Stimulated activated effector memory CD8-positive, alpha-beta T cell treated with anti-CD3 and anti-CD28 coated beads, Interleukin-12 subunit alpha, Interleukin-12 subunit beta, amount 100 ng/mL, for 72 hours (primary cell): ENCODE results near the gene PTPRN2.
A peak's percentile ranks its signal among the peaks of the same experiment; 100 is the strongest.

Source experiments
- ATAC-seq: fragments of 150-1000 bp; cut with Tn5 transposase; 2 replicates; pipeline ENCODE4 v1.10.0; 2021
- DNase-seq, 2 donors: peaks; one replicate each; pipeline ENCODE4 v3.0.0; 2021 to 2022; ENCODE audit warnings: low spot score in 2 of 2
- H3K27ac Mint-ChIP-seq: one replicate; pipeline ENCODE4 v1.8.0; 2022; ENCODE audit warnings: mild to moderate bottlenecking, mixed read lengths
- H3K36me3 Mint-ChIP-seq: one replicate; pipeline ENCODE4 v1.8.0; 2022; ENCODE audit warnings: mild to moderate bottlenecking, mixed read lengths
- H3K4me1 Mint-ChIP-seq: one replicate; pipeline ENCODE4 v1.8.0; 2022; ENCODE audit warnings: mixed read lengths
- H3K4me3 Mint-ChIP-seq: one replicate; pipeline ENCODE4 v1.8.0; 2022; ENCODE audit warnings: mild to moderate bottlenecking, mixed read lengths
- H3K9me3 Mint-ChIP-seq: one replicate; pipeline ENCODE4 v1.8.0; 2022; ENCODE audit warnings: mixed read lengths

PTPRN2 gene

GRCh38 chr7:157693521-157694375 is 893.9 kb downstream of the PTPRN2 start:
- ATAC-seq, result no peak
- Mint-ChIP-seq H3K9me3 (no peaks in the 10 kb centered on the region), H3K27ac (no peak overlapping the region), H3K4me1 (no peaks in the 10 kb centered on the region), H3K36me3 (no peaks in the 10 kb centered on the region), H3K4me3 (no peak overlapping the region)
- DNase-seq, result no peak

GRCh38 chr7:157693071-157693520 is 894.5 kb downstream of the PTPRN2 start:
- Mint-ChIP-seq H3K9me3 (no peaks in the 10 kb centered on the region), H3K4me1 (no peaks in the 10 kb centered on the region), H3K4me3 (no peak overlapping the region), H3K27ac (no peak overlapping the region), H3K36me3 (no peaks in the 10 kb centered on the region)
- no peak for ATAC-seq
- no peak for DNase-seq

- Mint-ChIP-seq H3K27ac (no peak overlapping the region), H3K4me1 (no peaks in the 10 kb centered on the region), H3K36me3 (no peaks in the 10 kb centered on the region), H3K4me3 (no peak overlapping the region), H3K9me3 (no peaks in the 10 kb centered on the region)
- ATAC-seq, result no peak
- no peak for DNase-seq
Observed at GRCh38 chr7:157692460-157693011, 895.1 kb downstream of the PTPRN2 start.

GRCh38 chr7:157691586-157692459 is 895.8 kb downstream of the PTPRN2 start:
- H3K27ac Mint-ChIP-seq, result no peak overlapping the region
- no peaks in the 10 kb centered on the region for H3K9me3 Mint-ChIP-seq
- no peak overlapping the region for H3K4me3 Mint-ChIP-seq
- ATAC-seq, result no peak
- DNase-seq, result no peak
- no peaks in the 10 kb centered on the region for H3K4me1 Mint-ChIP-seq
- no peaks in the 10 kb centered on the region for H3K36me3 Mint-ChIP-seq

DNA sequence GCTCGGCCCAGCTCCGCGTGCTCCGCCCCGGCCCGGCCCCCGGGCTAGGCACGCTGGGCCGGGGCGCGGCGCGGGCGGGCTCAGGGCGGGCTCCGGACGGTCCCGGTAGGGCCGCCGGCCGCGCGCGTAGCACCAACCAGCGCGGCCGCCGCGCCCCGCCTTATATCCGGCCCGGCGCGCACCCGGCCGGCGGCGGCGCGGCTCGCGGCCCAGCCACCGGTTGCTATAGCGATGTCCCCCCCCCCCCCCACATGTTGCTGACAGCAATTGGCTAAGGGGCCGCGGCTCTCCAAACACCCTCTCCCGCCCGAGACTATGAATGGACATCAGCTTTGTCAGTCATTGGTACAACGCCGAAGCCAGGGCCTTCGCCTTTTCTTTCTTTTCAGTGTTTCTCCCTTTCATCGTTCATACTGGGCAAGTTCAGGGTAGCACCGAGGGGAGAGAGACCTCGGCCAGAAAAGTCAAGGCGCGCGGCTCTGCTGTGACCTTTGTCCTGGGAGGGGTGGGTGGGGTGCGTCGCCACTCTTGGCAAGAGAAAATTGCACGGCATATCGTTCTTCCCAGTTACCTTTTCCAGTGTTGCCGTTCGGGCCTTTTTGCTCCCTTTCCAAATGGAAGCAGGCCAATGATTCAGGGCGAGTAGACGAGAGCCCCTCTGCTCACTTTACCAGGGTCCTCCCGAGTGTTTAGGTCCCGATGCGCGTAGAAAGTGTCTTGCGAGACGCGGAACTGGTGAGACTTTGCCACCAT is 896.6 kb downstream of the PTPRN2 start:
- no peak overlapping the region for H3K27ac Mint-ChIP-seq
- ATAC-seq, result peak; percentile 39
- H3K36me3 Mint-ChIP-seq, result no peaks in the 10 kb centered on the region
- no peak for DNase-seq
- no peaks in the 10 kb centered on the region for H3K4me1 Mint-ChIP-seq
- no peaks in the 10 kb centered on the region for H3K9me3 Mint-ChIP-seq
- H3K4me3 Mint-ChIP-seq, result no peak overlapping the region

GRCh38 chr7:157690058-157690832 is 897.4 kb downstream of the PTPRN2 start:
- no peaks in the 10 kb centered on the region for H3K4me1 Mint-ChIP-seq
- H3K27ac Mint-ChIP-seq, result no peak overlapping the region
- no peak for ATAC-seq

DNA sequence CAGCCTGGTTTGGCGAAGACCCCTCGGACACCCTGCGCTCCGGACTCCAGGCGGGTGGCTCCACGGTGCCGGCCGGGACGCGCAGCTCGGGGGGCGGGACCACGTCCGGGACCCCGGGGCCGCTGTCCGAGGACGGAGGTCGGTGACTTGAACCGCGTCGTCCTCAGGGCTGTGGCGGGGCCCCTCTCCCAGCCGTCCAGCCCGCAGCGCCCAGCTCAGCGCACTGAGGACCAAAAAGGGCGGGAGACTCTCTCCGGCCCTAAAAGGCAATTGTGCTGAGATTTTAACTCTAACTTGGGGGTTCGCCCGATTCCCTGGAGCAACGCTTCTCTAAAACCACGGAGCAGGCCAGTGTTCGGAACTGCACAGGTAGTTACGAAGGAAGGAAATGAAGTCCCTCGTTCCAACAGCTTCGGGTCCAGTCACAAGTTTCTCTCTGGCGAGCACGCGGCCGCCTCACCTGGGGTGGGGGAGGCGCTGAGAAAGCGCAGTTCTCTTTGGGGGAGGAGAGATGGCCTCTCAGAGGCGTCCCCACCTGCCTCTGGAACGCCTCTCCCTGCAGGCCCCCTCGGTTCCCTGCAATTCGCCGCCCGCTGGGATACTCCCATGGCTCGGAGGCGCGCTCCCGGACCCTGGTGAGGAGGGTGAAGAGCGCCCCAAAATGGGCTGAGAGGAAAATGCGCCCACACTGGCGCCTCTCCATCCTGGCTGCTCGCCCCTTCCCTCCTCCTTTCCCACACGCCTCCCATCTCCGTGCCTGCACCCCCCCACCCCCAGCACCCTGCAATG is 898.2 kb downstream of the PTPRN2 start:
- Mint-ChIP-seq H3K36me3 (no peaks in the 10 kb centered on the region), H3K9me3 (no peaks in the 10 kb centered on the region), H3K27ac (no peak overlapping the region), H3K4me1 (no peaks in the 10 kb centered on the region), H3K4me3 (peak overlapping the region; percentile 25)
- ATAC-seq (no peak), DNase-seq (no peak)

More at GRCh38 chr7:157690058-157690832, 897.4 kb downstream of the PTPRN2 start:
- Mint-ChIP-seq H3K9me3 (no peaks in the 10 kb centered on the region), H3K36me3 (no peaks in the 10 kb centered on the region), H3K4me3 (peak overlapping the region; percentile 25)
- no peak for DNase-seq

- Mint-ChIP-seq H3K27ac (no peak overlapping the region), H3K9me3 (no peaks in the 10 kb centered on the region), H3K4me3 (no peak overlapping the region), H3K36me3 (no peaks in the 10 kb centered on the region), H3K4me1 (peaks cover 5% of the 10 kb centered on the region)
- DNase-seq, result no peak
- no peak for ATAC-seq
Observed at GRCh38 chr7:157688533-157689268, 898.9 kb downstream of the PTPRN2 start.

DNA sequence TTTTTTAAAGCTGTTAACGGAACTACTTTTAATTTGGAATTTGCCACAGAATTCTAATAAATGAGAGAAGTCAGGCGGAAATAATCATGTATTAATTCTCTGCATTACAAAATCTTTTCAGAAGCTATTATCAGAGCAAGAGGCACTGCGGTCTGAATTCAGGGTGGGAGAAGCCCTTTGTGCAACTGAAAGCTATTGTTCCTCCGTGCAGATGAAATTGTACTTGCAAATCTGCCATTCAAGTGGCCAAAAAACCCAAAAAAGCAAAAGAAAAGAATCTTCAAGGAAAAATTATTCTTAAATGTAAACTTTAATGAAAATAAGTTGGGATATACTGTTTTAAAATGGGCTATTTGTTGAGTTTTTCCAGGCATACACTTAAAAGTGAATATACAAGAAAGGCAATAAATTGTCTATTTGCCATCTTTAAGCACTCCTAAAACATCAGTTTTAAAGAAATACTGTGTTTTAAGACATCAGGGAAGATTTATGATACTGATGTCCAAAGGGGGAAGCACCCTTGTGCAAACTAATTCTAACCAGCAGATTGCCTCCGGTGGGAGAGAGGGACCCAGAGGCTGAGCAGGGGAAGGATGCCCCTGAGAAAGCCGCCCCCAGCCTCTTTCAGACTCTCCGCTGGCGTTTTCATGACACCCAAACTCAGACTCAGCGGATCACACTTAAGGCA is 899.6 kb downstream of the PTPRN2 start:
- H3K27ac Mint-ChIP-seq, result no peak overlapping the region
- no peaks in the 10 kb centered on the region for H3K36me3 Mint-ChIP-seq
- ATAC-seq, result no peak
- no peak for DNase-seq
- no peaks in the 10 kb centered on the region for H3K9me3 Mint-ChIP-seq
- no peak overlapping the region for H3K4me3 Mint-ChIP-seq
- H3K4me1 Mint-ChIP-seq, result peaks cover 6% of the 10 kb centered on the region

DNA sequence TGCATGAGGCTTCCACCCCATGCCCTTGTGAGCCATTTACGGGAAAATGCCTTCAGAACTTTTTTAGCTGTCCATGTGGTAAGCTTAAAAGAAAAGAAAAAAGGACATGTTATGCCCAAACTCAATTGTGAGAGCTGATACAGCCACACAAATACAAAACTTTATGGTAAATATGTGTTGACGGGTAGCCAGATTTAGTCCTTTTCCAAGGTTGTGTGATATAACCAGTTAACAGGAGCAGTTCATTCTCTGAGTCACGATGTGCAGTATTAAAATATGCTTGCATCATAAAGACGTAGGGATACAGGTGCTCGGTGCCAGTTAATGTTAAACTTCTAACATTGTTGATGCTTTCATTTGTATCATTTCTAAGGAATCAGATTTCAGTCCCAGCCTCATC is 900.5 kb downstream of the PTPRN2 start:
- no peak overlapping the region for H3K27ac Mint-ChIP-seq
- no peak overlapping the region for H3K4me3 Mint-ChIP-seq

DNA sequence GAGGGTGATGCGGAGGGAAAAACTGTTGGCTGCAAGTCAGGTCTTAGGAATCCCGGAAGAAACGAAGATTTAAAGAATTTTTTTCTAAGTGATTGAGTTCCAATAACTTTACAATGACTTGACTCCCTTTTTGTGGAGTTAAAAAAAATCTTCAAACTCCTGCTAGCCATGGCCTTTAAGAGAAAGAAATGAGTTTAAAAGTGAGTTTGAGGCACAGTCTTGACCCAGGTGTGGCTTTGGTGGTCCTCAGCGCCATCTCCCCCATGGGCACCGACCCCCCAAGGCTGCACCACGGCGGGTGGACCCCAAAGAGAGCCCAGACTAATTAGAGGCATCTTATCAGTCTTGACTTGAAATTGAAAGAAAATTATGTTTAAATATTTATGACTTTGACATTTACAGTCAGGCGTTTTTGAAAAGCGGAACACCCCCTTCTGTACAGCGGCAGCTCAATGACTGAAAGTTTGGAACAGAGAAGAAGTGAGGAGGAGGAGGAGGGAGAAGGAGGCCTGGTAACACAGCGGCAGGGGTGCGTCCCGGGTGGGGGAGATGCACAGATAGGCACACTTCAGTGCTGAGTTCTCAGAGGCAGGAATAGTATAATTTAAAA is 901.2 kb downstream of the PTPRN2 start:
- no peak overlapping the region for H3K4me3 Mint-ChIP-seq
- H3K27ac Mint-ChIP-seq, result no peak overlapping the region
- peaks cover 6% of the 10 kb centered on the region for H3K4me1 Mint-ChIP-seq
- no peaks in the 10 kb centered on the region for H3K9me3 Mint-ChIP-seq
- no peak for DNase-seq
- ATAC-seq, result no peak
- no peaks in the 10 kb centered on the region for H3K36me3 Mint-ChIP-seq

More for the DNA sequence above, 900.5 kb downstream of the PTPRN2 start:
- peaks cover 6% of the 10 kb centered on the region for H3K4me1 Mint-ChIP-seq
- no peak for DNase-seq
- H3K36me3 Mint-ChIP-seq, result no peaks in the 10 kb centered on the region
- no peaks in the 10 kb centered on the region for H3K9me3 Mint-ChIP-seq
- ATAC-seq, result no peak

GRCh38 chr7:157685430-157686284 is 902.0 kb downstream of the PTPRN2 start:
- Mint-ChIP-seq H3K27ac (no peak overlapping the region), H3K9me3 (no peaks in the 10 kb centered on the region), H3K36me3 (no peaks in the 10 kb centered on the region), H3K4me1 (peaks cover 6% of the 10 kb centered on the region), H3K4me3 (no peak overlapping the region)
- DNase-seq (no peak), ATAC-seq (peak; percentile 14)
